ENCODE results near the gene XXYLT1. TPM values are rescaled to one million over a fixed set of nuclear protein-coding genes. Genes with fewer than 3 reads are reported as not detected.

XXYLT1 gene
- total and polyA plus RNA-seq, 10 of the 15 experiments (the other 5 are each of a cell fraction or from before 2014, with no cell fraction given): 1.2 to 14.2 (median 9.3) TPM

- TF ChIP-seq, protein P1, sequence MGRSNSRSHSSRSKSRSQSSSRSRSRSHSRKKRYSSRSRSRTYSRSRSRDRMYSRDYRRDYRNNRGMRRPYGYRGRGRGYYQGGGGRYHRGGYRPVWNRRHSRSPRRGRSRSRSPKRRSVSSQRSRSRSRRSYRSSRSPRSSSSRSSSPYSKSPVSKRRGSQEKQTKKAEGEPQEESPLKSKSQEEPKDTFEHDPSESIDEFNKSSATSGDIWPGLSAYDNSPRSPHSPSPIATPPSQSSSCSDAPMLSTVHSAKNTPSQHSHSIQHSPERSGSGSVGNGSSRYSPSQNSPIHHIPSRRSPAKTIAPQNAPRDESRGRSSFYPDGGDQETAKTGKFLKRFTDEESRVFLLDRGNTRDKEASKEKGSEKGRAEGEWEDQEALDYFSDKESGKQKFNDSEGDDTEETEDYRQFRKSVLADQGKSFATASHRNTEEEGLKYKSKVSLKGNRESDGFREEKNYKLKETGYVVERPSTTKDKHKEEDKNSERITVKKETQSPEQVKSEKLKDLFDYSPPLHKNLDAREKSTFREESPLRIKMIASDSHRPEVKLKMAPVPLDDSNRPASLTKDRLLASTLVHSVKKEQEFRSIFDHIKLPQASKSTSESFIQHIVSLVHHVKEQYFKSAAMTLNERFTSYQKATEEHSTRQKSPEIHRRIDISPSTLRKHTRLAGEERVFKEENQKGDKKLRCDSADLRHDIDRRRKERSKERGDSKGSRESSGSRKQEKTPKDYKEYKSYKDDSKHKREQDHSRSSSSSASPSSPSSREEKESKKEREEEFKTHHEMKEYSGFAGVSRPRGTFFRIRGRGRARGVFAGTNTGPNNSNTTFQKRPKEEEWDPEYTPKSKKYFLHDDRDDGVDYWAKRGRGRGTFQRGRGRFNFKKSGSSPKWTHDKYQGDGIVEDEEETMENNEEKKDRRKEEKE (IDR thresholded peaks at IDR 0.05): 0 out of 2 replicates have a peak, but pooled peaks have one; percentile 40
- TF ChIP-seq POU2F2 (IDR thresholded peaks at IDR 0.05; ENCODE audit: borderline replicate concordance, low read depth, low read length): no peak; the same call in 2 of the 3 replicates
- peak; percentile 91 for TF ChIP-seq SMARCA5 (IDR thresholded peaks at IDR 0.05)
- no peak for TF ChIP-seq STAT3 (IDR thresholded peaks at IDR 0.05; ENCODE audit: low read depth, low read length)
- no peak; the same call in 1 of the 2 replicates for TF ChIP-seq ZNF24 (IDR thresholded peaks at IDR 0.05)
- TF ChIP-seq POLR2AphosphoS5 (IDR thresholded peaks at IDR 0.05; ENCODE audit: low read length): peak; percentile 64
- TF ChIP-seq PML (IDR thresholded peaks at IDR 0.05; ENCODE audit: low read length): no peak
- TF ChIP-seq CBX5 (IDR thresholded peaks at IDR 0.05; ENCODE audit: low read depth): 0 out of 2 replicates have a peak, but pooled peaks have one; percentile 34
- TF ChIP-seq MTA2 (IDR thresholded peaks at IDR 0.05; ENCODE audit: low read depth): peak; percentile 47; the same call in 1 of the 2 replicates
- no peak for TF ChIP-seq E2F8 (IDR thresholded peaks at IDR 0.05; ENCODE audit: low read depth, partially characterized antibody)
- peak; percentile 51 for TF ChIP-seq SP1 (IDR thresholded peaks at IDR 0.05; ENCODE audit: low read depth, low read length)
- TF ChIP-seq JUNB (IDR thresholded peaks at IDR 0.05): no peak
- TF ChIP-seq ZNF384 (IDR thresholded peaks at IDR 0.05; ENCODE audit: borderline replicate concordance, low read depth, low read length): peak; percentile 61
- TF ChIP-seq CBFB (IDR thresholded peaks at IDR 0.05; ENCODE audit: low read depth): peak; percentile 65; the same call in 1 of the 2 replicates
- TF ChIP-seq SREBF1 (IDR thresholded peaks at IDR 0.05; ENCODE audit: low read length): no peak
- no peak for TF ChIP-seq ESRRA (IDR thresholded peaks at IDR 0.05; ENCODE audit: low read length)
- peak; percentile 37 for TF ChIP-seq MYC (IDR thresholded peaks at IDR 0.05; ENCODE audit: insufficient read depth, insufficient read length, insufficient replicate concordance, low read length, severe bottlenecking)
- no peak for TF ChIP-seq POLR2AphosphoS2 (IDR thresholded peaks at IDR 0.05; ENCODE audit: low read depth, low read length)
- TF ChIP-seq NFYB (IDR thresholded peaks at IDR 0.05; ENCODE audit: insufficient read depth, low read depth, low read length): no peak
- no peak for TF ChIP-seq HDAC2 (IDR thresholded peaks at IDR 0.05)
- TF ChIP-seq ZBTB4 (CRISPR knock-in tag; IDR thresholded peaks at IDR 0.05): no peak
- TF ChIP-seq ZBED1 (IDR thresholded peaks at IDR 0.05; ENCODE audit: borderline replicate concordance): peak; percentile 47; the same call in 1 of the 2 replicates
These were observed 11.3 kb downstream of the XXYLT1 start (continued) for GRCh38 chr3:195259475-195260279.
